Adrenal gland (tissue), 12 donors: ENCODE measurements around the gene ADAM17. TPM values are rescaled to one million over a fixed set of nuclear protein-coding genes. Genes with fewer than 3 reads are reported as not detected.

Source experiments
- DNase-seq, 7 donors: peaks; one replicate each; pipeline ENCODE4 v3.0.0-alpha.2; 2019 to 2020
- H3K27ac ChIP-seq, 5 donors: fragments of 200-600 bp; sonication (generic) in 4 of 5; 1 replicate in 3 of 5; 2 replicates in 2 of 5; pipeline versions ENCODE4 v1.5.1 to v1.8.0; 2016 to 2020; ENCODE audit warnings: mild to moderate bottlenecking in 1 of 5
- H3K27me3 ChIP-seq: fragments of 200-600 bp; 2 replicates; pipeline ENCODE4 v1.8.0; 2021
- H3K36me3 ChIP-seq, 2 donors: fragments of 200-600 bp; replicated peaks in 1 of 2; 1 replicate in 1 of 2; 2 replicates in 1 of 2; pipeline versions ENCODE4 v1.5.1 to v1.8.0; 2018 to 2022
- H3K4me1 ChIP-seq, 2 donors: fragments of 200-600 bp; replicated peaks in 1 of 2; 1 replicate in 1 of 2; 2 replicates in 1 of 2; pipeline versions ENCODE4 v1.5.1 to v1.8.0; 2018 to 2021
- H3K4me3 ChIP-seq, 4 donors: fragments of 200-600 bp; sonication (generic) in 3 of 4; one replicate each; pipeline ENCODE4 v1.5.1; 2016 to 2018
- H3K9me3 ChIP-seq, 3 donors: fragments of 200-600 bp; sonication (generic) in 1 of 3; replicated peaks in 1 of 3; 1 replicate in 2 of 3; 2 replicates in 1 of 3; pipeline versions ENCODE4 v1.5.1 to v1.8.0; 2016 to 2021
- CTCF ChIP-seq, 6 experiments: fragments of 450-650 bp in 4 of 6; fragments of 200-600 bp in 2 of 6; sonication (generic) in 1 of 6; IDR thresholded peaks; 1 replicate in 5 of 6; 2 replicates in 1 of 6; pipeline versions ENCODE4 v1.5.1 to v1.8.0; 2016 to 2021; ENCODE audit warnings: antibody characterized with exemption in 6 of 6, mild to moderate bottlenecking in 2 of 6, moderate library complexity in 1 of 6
- POLR2A ChIP-seq, 2 donors: fragments of 450-650 bp; IDR thresholded peaks; one replicate each; pipeline ENCODE4 v1.6.1; 2017; ENCODE audit warnings: antibody characterized with exemption in 2 of 2, mild to moderate bottlenecking in 2 of 2, moderate library complexity in 1 of 2
- WGBS, 4 donors: extraction: QIAGEN DNeasy Blood & Tissue Kit in 2 of 4; methylation state at CpG; one replicate each; pipeline versions ENCODE4 v1.1.5 to v1.1.7; 2013 to 2017; 5-methylcytosine and 5-hydroxymethylcytosine counted together
- intact Hi-C, 2 donors: fragments of 100-400 bp; cut with DNase I; formaldehyde crosslinking; loops; one replicate each; pipeline versions ENCODE4 v1.14.1 to v1.15.0; 2022 to 2023
- polyA plus RNA-seq, 3 donors: library from polyadenylated mRNA; stranded (reverse); fragments of 200-250 nt in 2 of 3; fragments of 350-450 nt in 1 of 3; fragmentation: Illumina TruSeq in 1 of 3; extraction: RNeasy Lipid Tissue Mini Kit (QIAGEN cat#74804) in 1 of 3; gene quantifications; one replicate each; pipeline ENCODE4 v1.2.3, GENCODE V29; 2013 to 2014
- total RNA-seq, 9 donors: library from RNA; depleted of rRNA in 4 of 9; stranded (reverse); fragments of >200 nt in 4 of 9; fragments of 120-200 nt in 1 of 9; fragmentation: NEBNext Ultra II Directional in 1 of 9; extraction: Animal tissue kit (Norgen Biotek cat#: 25700) in 1 of 9; gene quantifications; one replicate each; pipeline versions ENCODE4 v1.1.0 to v1.2.4, GENCODE V29; 2013 to 2023
- donor health status: healthy with polysubstance abuse.
- donor health status: Bipolar disorder and iron deficiency.
- donor health status: DM: yes; HTN: yes; CAD: no.
- donor health status: DM: no; HTN: no; CAD: no.
- donor health status: DM: no; HTN: no; CAD: no.
- donor health status: DM: yes; HTN: yes; CAD: no.

The ADAM17 gene
- total and polyA plus RNA-seq, 12 donors = 10.6 to 39.4 (median 19.7) TPM

DNA sequence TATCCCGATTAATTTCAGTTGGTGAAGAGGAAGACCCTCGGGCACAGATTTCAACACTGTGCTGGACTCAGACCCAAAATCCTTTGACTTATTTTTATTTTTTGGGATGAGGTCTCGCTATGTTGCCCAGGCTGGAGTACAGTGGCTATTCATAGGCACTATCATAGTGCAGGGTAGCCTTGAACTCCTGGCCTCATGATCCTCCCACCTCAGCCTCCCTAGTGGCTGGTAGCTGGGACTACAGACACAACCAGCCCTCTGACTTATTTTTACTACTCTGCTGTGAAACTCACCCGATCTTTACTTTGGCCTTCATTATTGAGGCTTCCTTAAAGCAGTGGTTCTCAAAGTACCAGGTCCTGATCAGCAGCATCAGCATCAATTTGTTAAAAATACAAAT lies 18.2 kb upstream of the ADAM17 start:
- TF ChIP-seq POLR2A (IDR thresholded peaks at IDR 0.05) (no peak), CTCF (IDR thresholded peaks at IDR 0.05) (peak in 1 of 6 experiments; percentile 19)
- intact Hi-C loops = loop anchor here in 1 of 2 donors (10.0 kb wide), 1 partner anchor 51 kb away; no protein-coding TSS in a partner anchor
- Histone ChIP-seq H3K4me1 (peaks cover 0 to 14% of the 10 kb centered on the region in 2 donors), H3K4me3 (no peak overlapping the region), H3K9me3 (no peaks in the 10 kb centered on the region), H3K27me3 (no peaks in the 10 kb centered on the region), H3K27ac (peak overlapping the region in 3 of 5 donors; percentile 28 to 53 (median 40)), H3K36me3 (no peaks in the 10 kb centered on the region)
- DNase-seq = no peak
- WGBS, 4 donors = 72 to 83% (median 78%) methylated on average over 4 of the region's 4 CpGs

- Histone ChIP-seq H3K27ac (no peak overlapping the region), H3K4me3 (no peak overlapping the region), H3K4me1 (peaks cover 0 to 14% of the 10 kb centered on the region in 2 donors), H3K36me3 (no peaks in the 10 kb centered on the region), H3K9me3 (no peaks in the 10 kb centered on the region), H3K27me3 (no peaks in the 10 kb centered on the region)
- intact Hi-C loops = loop anchor here in 1 of 2 donors (10.0 kb wide), 1 partner anchor 52 kb away; no protein-coding TSS in a partner anchor
- no peak for DNase-seq
- TF ChIP-seq POLR2A (IDR thresholded peaks at IDR 0.05) (no peak), CTCF (IDR thresholded peaks at IDR 0.05) (no peak)
- 82 to 97% (median 91%) methylated on average over 1 of the region's 1 CpG for WGBS, 4 donors
These were observed 17.5 kb upstream of the ADAM17 start for GRCh38 chr2:9573013-9573720.

DNA sequence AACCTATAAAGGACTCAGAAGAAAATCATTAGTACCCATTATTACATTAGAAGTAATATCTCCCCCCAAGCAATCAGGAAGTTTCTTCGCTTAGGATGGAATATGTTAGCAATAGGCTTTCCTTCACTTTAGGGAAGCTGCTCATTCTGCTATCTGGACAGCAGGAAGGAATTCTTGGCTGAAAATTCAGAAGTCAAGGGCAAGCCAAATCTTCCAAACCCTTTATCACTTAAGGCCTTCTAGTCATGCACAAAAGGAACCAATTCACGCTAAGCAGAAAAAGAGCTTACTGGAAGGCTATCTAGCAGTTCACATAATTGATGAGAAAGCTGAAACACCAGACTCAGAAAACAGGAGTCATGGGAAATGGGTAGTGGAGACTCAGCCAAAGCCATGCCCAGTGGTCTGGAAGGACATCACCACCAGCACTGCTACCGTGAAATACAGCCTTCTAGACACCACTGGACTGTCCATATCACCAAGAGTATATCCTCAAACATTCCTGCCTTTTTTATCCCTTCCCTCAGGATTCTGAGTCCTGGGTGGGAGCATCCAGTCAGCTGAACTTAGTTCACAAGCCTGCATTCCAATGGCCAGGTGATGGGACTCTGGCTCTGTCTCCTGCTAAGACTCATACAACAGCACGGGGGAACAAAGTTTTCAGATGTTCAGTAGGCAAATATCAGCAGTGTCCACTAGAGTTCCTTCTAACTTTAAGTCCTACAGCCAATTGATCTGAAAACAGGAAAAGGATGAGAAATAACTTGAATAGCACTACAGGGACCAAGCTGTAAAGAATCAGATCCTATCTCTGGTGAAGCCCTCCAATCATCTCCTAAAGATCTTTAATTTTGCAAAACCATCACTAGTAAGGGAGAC lies 14.8 kb upstream of the ADAM17 start:
- H3K36me3 ChIP-seq = no peaks in the 10 kb centered on the region
- no peak for TF ChIP-seq CTCF (IDR thresholded peaks at IDR 0.05)
- TF ChIP-seq POLR2A (IDR thresholded peaks at IDR 0.05) = no peak
- H3K4me1 ChIP-seq = peaks cover 0 to 21% of the 10 kb centered on the region in 2 donors
- intact Hi-C loops = loop anchor here in 1 of 2 donors (10.0 kb wide), 1 partner anchor 54 kb away; no protein-coding TSS in a partner anchor
- no peak overlapping the region for H3K4me3 ChIP-seq
- H3K27me3 ChIP-seq = no peaks in the 10 kb centered on the region
- WGBS, 4 donors = 56 to 61% (median 57%) methylated on average over 4 of the region's 4 CpGs
- peak overlapping the region in 3 of 5 donors; percentile 9 to 47 (median 10) for H3K27ac ChIP-seq
- peak in 1 of 7 donors; percentile 43 for DNase-seq
- no peaks in the 10 kb centered on the region for H3K9me3 ChIP-seq
